Endometrial microvascular endothelial cells (primary cell): ENCODE measurements around the gene CRELD2. TPM values are rescaled to one million over a fixed set of nuclear protein-coding genes. Genes with fewer than 3 reads are reported as not detected.

Experiments used
- in situ Hi-C: cut with HindIII; loops from 2 replicates; pipeline ENCODE4 v1.10.0; 2017; ENCODE audit warnings: low sequenced_read_pairs, low pct_unique_long_range_greater_than_20kb; ENCODE audit errors: inconsistent ontology term
- total RNA-seq: library from RNA; depleted of rRNA; stranded (reverse); fragments of >200 nt; gene quantifications from one replicate; pipeline ENCODE4 v1.2.3, GENCODE V29; 2015; ENCODE audit errors: inconsistent ontology term

The CRELD2 gene
- total RNA-seq, 1 donor from 2014 or later, result 55.8 TPM

GRCh38 chr22:49961601-49962011 lies 43.2 kb downstream of the CRELD2 start:
- in situ Hi-C loops, result no loop called here

GRCh38 chr22:49962012-49962750 lies 43.7 kb downstream of the CRELD2 start:
- in situ Hi-C loops, result no loop called here

GRCh38 chr22:49962751-49963646 lies 44.6 kb downstream of the CRELD2 start:
- in situ Hi-C loops, result no loop called here

GRCh38 chr22:49963647-49964026 lies 45.2 kb downstream of the CRELD2 start:
- in situ Hi-C loops, result no loop called here

- in situ Hi-C loops, result no loop called here
These were observed 46.0 kb downstream of the CRELD2 start for GRCh38 chr22:49964136-49965090.

GRCh38 chr22:49965091-49966040 lies 46.9 kb downstream of the CRELD2 start:
- in situ Hi-C loops, result no loop called here

GRCh38 chr22:49966041-49966773 lies 47.8 kb downstream of the CRELD2 start:
- in situ Hi-C loops, result no loop called here

- in situ Hi-C loops, result no loop called here
These were observed 48.6 kb downstream of the CRELD2 start for GRCh38 chr22:49966774-49967705.

- in situ Hi-C loops, result no loop called here
These were observed 49.3 kb downstream of the CRELD2 start for GRCh38 chr22:49967706-49968208.

- in situ Hi-C loops, result no loop called here
These were observed 49.9 kb downstream of the CRELD2 start for GRCh38 chr22:49968313-49968830.

GRCh38 chr22:49968831-49969661 lies 50.6 kb downstream of the CRELD2 start:
- in situ Hi-C loops, result no loop called here

- in situ Hi-C loops, result no loop called here
These were observed 51.5 kb downstream of the CRELD2 start for GRCh38 chr22:49969751-49970527.

GRCh38 chr22:49970528-49971231 lies 52.2 kb downstream of the CRELD2 start:
- in situ Hi-C loops, result no loop called here
